Astrocyte (in vitro differentiated cells and primary cell): Measurements from ENCODE around the gene CBX2. TPM values are rescaled to one million over a fixed set of nuclear protein-coding genes. Genes with fewer than 3 reads are reported as not detected.
A peak's percentile ranks its signal among the peaks of the same experiment; 100 is the strongest.

ENCODE experiments used
- DNase-seq: peaks from one replicate; pipeline ENCODE4 v3.0.0-alpha.2; 2010; ENCODE audit warnings: low read depth
- FAIRE-seq: peaks from 2 replicates; lab custom pipeline; 2011; peaks lifted over from hg19 to GRCh38; lab: Jason Lieb, UNC
- H2AFZ ChIP-seq: 2 replicates; pipeline ENCODE4 v1.6.0; 2012; ENCODE audit warnings: low read depth, low read length, inconsistent platforms
- H3K27ac ChIP-seq: 2 replicates; pipeline ENCODE4 v1.5.1; 2011; ENCODE audit warnings: low read depth, low read length, inconsistent platforms
- H3K27me3 ChIP-seq: 2 replicates; pipeline ENCODE4 v1.6.0; 2011; ENCODE audit warnings: low read length, inconsistent platforms; ENCODE audit not compliant: insufficient read depth
- H3K36me3 ChIP-seq: 2 replicates; pipeline ENCODE4 v1.5.1; 2011; ENCODE audit warnings: low read length, inconsistent platforms; ENCODE audit not compliant: insufficient read depth
- H3K4me1 ChIP-seq: 2 replicates; pipeline ENCODE4 v1.5.1; 2011; ENCODE audit warnings: low read length, inconsistent platforms; ENCODE audit not compliant: insufficient read depth
- H3K4me2 ChIP-seq: 2 replicates; pipeline ENCODE4 v1.6.0; 2012; ENCODE audit warnings: low read length, inconsistent platforms
- H3K4me3 ChIP-seq: 2 replicates; pipeline ENCODE4 v1.5.1; 2011; ENCODE audit warnings: low read depth, mild to moderate bottlenecking, low read length, inconsistent platforms; ENCODE audit not compliant: insufficient read depth
- H3K79me2 ChIP-seq: 2 replicates; pipeline ENCODE4 v1.6.0; 2012; ENCODE audit warnings: mild to moderate bottlenecking, low read length, inconsistent platforms; ENCODE audit not compliant: insufficient read depth
- H3K9ac ChIP-seq: 2 replicates; pipeline ENCODE4 v1.6.0; 2012; ENCODE audit warnings: mild to moderate bottlenecking, low read length, inconsistent platforms
- H3K9me3 ChIP-seq: 2 replicates; pipeline ENCODE4 v1.5.1; 2012; ENCODE audit warnings: low read depth, mild to moderate bottlenecking, low read length, inconsistent platforms; ENCODE audit not compliant: insufficient read depth
- H4K20me1 ChIP-seq: 2 replicates; pipeline ENCODE4 v1.6.0; 2012; ENCODE audit warnings: low read length, inconsistent platforms; ENCODE audit not compliant: insufficient read depth
- H3K27ac Mint-ChIP-seq: one replicate; pipeline ENCODE4 v1.8.0; 2021; ENCODE audit warnings: mild to moderate bottlenecking, mixed read lengths; ENCODE audit not compliant: unreplicated experiment
- H3K27me3 Mint-ChIP-seq: one replicate; pipeline ENCODE4 v1.8.0; 2021; ENCODE audit warnings: low read depth, mixed read lengths; ENCODE audit not compliant: unreplicated experiment
- H3K36me3 Mint-ChIP-seq: one replicate; pipeline ENCODE4 v1.8.0; 2021; ENCODE audit warnings: low read depth, mixed read lengths; ENCODE audit not compliant: unreplicated experiment
- H3K4me1 Mint-ChIP-seq: one replicate; pipeline ENCODE4 v1.8.0; 2021; ENCODE audit warnings: low read depth, mixed read lengths; ENCODE audit not compliant: unreplicated experiment
- H3K4me3 Mint-ChIP-seq: one replicate; pipeline ENCODE4 v1.8.0; 2021; ENCODE audit warnings: mild to moderate bottlenecking, moderate library complexity, mixed read lengths; ENCODE audit not compliant: unreplicated experiment
- H3K9me3 Mint-ChIP-seq: one replicate; pipeline ENCODE4 v1.8.0; 2021; ENCODE audit warnings: mild to moderate bottlenecking, mixed read lengths; ENCODE audit not compliant: unreplicated experiment
- CTCF ChIP-seq: IDR thresholded peaks from 2 replicates; pipeline ENCODE4 v1.5.1; 2011; ENCODE audit warnings: low read depth, mild to moderate bottlenecking, inconsistent platforms, low read length, moderate library complexity; ENCODE audit not compliant: insufficient read depth
- EZH2 ChIP-seq: IDR thresholded peaks from 2 replicates; pipeline ENCODE4 v1.6.1; 2012; ENCODE audit warnings: mild to moderate bottlenecking, low read length, inconsistent platforms; ENCODE audit not compliant: insufficient read depth
- total RNA-seq: library from RNA; stranded (reverse); gene quantifications from 2 replicates; pipeline ENCODE4 v1.2.1, GENCODE V29; 2021

Gene CBX2
- total RNA-seq, 1 donor from 2014 or later = 6.7 TPM

GRCh38 chr17:79789943-79790804 is 12.2 kb downstream of the CBX2 start:
- no peak overlapping the region for H3K27ac Mint-ChIP-seq
- no peak overlapping the region for H3K27ac ChIP-seq
- peaks cover 10% of the 10 kb centered on the region for H3K4me1 Mint-ChIP-seq
- H3K27me3 Mint-ChIP-seq = peaks cover 44% of the 10 kb centered on the region
- H3K27me3 ChIP-seq = peaks cover 48% of the 10 kb centered on the region
- peaks cover 2% of the 10 kb centered on the region for H3K36me3 Mint-ChIP-seq
- no peaks in the 10 kb centered on the region for H3K36me3 ChIP-seq
- no peak overlapping the region for H3K9ac ChIP-seq
- peak; percentile 94 for TF ChIP-seq EZH2
- peak; percentile 20 for TF ChIP-seq CTCF
- H3K4me3 Mint-ChIP-seq = no peak overlapping the region
- peak overlapping the region; percentile 25 for H2AFZ ChIP-seq
- DNase-seq (no peak), FAIRE-seq (no peak)
- H3K4me2 ChIP-seq = peak overlapping the region; percentile 66
- H3K79me2 ChIP-seq = no peaks in the 10 kb centered on the region
- H3K9me3 Mint-ChIP-seq = peaks cover 5% of the 10 kb centered on the region
- H3K4me1 ChIP-seq = peaks cover 14% of the 10 kb centered on the region
- no peak overlapping the region for H3K4me3 ChIP-seq
- no peaks in the 10 kb centered on the region for H3K9me3 ChIP-seq
- peaks cover 22% of the 10 kb centered on the region for H4K20me1 ChIP-seq

GRCh38 chr17:79790805-79791734 is 13.1 kb downstream of the CBX2 start:
- Histone ChIP-seq H3K27me3 (peaks cover 48% of the 10 kb centered on the region), H3K36me3 (no peaks in the 10 kb centered on the region), H3K4me1 (peaks cover 19% of the 10 kb centered on the region), H3K4me2 (no peak overlapping the region), H3K79me2 (peaks cover 2% of the 10 kb centered on the region), H3K4me3 (no peak overlapping the region), H3K9me3 (no peaks in the 10 kb centered on the region), H2AFZ (no peak overlapping the region), H3K9ac (no peak overlapping the region), H3K27ac (no peak overlapping the region), H4K20me1 (peaks cover 26% of the 10 kb centered on the region)
- DNase-seq = no peak
- H3K36me3 Mint-ChIP-seq = peaks cover 5% of the 10 kb centered on the region
- H3K9me3 Mint-ChIP-seq = peaks cover 5% of the 10 kb centered on the region
- H3K27me3 Mint-ChIP-seq = peaks cover 45% of the 10 kb centered on the region
- no peak overlapping the region for H3K4me3 Mint-ChIP-seq
- H3K27ac Mint-ChIP-seq = no peak overlapping the region
- FAIRE-seq = no peak
- TF ChIP-seq CTCF (no peak), EZH2 (peak; percentile 88)
- peaks cover 10% of the 10 kb centered on the region for H3K4me1 Mint-ChIP-seq
